GM12872 (cell line): ENCODE results near the gene UROS.

ENCODE experiments used
- CTCF ChIP-seq: IDR thresholded peaks from 3 replicates; pipeline ENCODE4 v1.5.1; 2011; ENCODE audit warnings: low read depth, mild to moderate bottlenecking, low read length, moderate library complexity; ENCODE audit not compliant: insufficient read depth

UROS gene

DNA sequence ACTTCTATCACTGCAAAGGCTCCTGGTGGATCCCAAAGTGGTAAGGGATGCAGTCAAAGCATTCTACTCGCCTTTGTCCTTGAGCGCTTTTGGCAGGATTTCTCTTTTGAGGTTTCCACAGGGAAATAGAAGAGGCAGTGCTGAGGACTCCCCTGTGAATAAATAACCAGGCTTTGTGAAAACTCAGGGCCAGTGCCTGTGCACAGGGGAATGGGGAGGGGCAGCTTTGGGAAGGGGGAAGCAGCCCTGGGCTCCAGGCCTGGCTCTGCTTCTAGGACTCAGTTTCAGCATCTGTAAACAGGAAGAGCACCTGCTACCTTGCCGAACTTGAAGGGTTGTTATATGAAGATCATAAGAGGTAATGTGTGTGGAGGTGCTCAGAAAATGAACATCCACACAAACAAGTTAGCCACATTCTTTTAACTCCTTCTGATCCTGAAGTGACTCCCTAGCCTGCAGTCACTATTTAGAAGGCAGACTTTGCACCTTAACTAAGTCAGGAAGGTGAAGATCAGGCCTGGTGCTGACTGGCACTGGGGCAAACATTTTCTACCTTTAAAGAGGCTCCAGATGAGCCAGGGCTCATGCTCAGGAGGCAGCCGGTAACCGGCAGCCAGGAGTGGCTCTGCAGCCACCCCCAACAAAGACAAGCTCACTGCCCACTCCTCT, 24.9 kb downstream of the UROS start:
- TF ChIP-seq CTCF, result no peak

GRCh38 chr10:125797424-125797823, 25.6 kb downstream of the UROS start:
- no peak for TF ChIP-seq CTCF

GRCh38 chr10:125795637-125796190, 27.3 kb downstream of the UROS start:
- TF ChIP-seq CTCF, result no peak

DNA sequence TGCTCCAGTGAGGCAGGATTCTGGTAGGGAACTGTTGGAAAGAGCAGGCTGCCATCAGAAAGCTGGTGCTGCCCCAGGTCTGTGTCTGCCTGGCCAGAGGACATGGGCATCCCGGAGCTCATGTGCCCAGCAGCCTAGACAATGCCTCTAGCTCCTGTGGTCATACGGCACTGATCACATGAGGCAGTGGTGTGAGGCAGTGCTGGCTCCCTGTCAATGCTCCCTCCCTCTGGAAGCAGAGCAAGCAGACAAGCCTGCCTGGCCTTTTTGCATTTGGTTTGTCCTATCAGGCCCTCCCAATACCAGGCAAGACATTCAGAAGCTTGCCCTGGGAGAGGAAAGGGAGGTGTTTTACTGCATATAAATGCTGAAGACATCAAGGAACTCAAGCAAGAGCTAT, 27.9 kb downstream of the UROS start:
- TF ChIP-seq CTCF, result no peak

DNA sequence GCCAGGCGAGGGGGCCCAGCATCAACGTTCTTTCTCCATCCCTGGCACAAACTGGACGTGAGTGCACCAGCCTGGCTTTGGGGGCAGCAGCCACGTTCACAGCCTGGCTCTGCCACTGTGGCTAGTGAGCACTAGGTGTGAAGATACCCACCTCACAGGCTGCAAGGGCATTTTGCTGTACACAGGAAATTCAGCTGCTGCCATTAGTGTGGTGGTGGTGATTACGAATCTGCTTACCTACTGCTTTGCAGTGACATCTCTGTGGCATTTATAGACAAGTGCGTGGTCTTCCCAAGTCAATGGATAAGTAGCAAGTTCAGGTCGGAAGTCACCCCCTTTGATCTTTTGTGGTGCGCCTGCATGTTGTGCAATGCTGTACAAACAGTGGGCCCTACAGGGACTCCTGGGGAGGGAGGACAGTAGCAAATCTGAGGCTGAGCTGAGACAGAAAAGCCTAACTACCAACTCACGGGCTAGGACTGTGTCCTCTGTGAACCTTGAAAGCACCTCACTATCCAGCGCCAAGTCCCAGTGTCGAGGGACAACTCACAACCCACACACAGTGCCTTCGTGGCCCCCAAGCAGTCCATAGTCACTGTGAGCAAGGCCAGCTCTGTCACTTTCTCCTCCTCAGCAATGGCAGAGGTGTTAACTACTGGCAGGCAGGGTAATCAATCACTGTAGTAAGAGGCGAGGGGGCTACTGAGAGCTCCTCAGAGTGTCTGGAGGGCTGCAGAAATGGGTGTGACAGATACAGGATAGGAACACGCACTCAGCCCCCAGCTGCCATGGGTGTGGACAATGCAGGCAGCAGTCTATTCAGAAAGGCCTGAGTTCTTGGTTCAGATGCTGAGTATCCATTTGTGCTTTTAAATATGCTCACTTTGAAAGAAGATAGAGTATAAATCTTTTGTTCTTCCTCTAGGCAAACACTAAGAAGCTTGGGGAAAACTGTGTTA, 30.4 kb downstream of the UROS start:
- no peak for TF ChIP-seq CTCF

- no peak for TF ChIP-seq CTCF
Measured at GRCh38 chr10:125788156-125789034, 34.7 kb downstream of the UROS start.

- no peak for TF ChIP-seq CTCF
Measured at GRCh38 chr10:125785791-125786190, 37.3 kb downstream of the UROS start.
